ENCODE results near the gene RPL10.
A peak's percentile ranks its signal among the peaks of the same experiment; 100 is the strongest.

The RPL10 gene

GRCh38 chrX:154436374-154436982, 38.3 kb downstream of the RPL10 start:
- peak; percentile 89 for DNase-seq (ENCODE audit: low spot score)
- in situ Hi-C loops (cut with MboI; ENCODE audit: low pct_unique_long_range_greater_than_20kb, low sequenced_read_pairs, unreplicated experiment) = no loop called here
- TF ChIP-seq, protein P1, sequence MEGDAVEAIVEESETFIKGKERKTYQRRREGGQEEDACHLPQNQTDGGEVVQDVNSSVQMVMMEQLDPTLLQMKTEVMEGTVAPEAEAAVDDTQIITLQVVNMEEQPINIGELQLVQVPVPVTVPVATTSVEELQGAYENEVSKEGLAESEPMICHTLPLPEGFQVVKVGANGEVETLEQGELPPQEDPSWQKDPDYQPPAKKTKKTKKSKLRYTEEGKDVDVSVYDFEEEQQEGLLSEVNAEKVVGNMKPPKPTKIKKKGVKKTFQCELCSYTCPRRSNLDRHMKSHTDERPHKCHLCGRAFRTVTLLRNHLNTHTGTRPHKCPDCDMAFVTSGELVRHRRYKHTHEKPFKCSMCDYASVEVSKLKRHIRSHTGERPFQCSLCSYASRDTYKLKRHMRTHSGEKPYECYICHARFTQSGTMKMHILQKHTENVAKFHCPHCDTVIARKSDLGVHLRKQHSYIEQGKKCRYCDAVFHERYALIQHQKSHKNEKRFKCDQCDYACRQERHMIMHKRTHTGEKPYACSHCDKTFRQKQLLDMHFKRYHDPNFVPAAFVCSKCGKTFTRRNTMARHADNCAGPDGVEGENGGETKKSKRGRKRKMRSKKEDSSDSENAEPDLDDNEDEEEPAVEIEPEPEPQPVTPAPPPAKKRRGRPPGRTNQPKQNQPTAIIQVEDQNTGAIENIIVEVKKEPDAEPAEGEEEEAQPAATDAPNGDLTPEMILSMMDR (IDR thresholded peaks at IDR 0.05; ENCODE audit: extremely low read depth, insufficient read depth, missing control alignments) = no peak

DNA sequence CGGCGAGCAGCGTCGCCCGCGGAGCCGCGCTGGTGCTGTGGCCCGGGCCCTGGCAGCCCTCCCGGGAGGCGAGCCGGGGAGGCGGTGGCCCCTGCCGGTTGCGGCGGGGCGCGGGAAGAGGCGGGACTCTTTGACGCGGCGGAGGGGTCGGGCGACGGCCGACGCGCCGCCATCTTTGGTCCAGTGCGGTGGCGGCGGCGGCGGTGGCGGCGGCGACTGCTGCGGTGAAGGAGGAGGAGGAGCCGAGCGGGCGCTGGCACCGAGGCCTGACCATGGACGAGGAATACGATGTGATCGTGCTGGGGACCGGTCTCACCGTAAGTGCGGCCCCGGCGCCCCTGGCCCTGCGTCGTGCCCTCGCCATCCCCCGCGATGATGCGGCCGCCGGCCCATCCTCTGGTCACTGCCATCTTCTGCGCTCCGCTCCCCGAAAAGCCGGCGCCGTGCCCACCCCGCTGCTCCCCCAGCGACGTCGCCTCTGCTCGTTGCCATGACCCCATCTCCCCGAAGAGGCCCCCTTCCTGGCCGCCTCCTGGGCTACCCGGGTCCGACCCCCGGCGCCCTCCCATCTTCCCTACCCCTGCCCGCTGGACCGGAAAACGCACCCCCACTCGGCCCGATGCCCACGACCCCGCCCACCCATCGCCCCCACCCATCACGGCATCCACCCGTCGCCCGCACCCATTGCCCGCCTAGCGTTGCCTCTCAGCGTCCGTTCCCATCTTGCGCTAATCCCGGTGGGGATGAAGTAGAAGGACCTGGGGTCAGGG, 39.0 kb downstream of the RPL10 start, which contains the start of gene GDI1:
TSS of gene GDI1 (plus strand) at position 172 of the 770 bp plus-strand sequence. CDS start at position 273, 101 bp downstream.
- in situ Hi-C loops (cut with MboI; ENCODE audit: low pct_unique_long_range_greater_than_20kb, low sequenced_read_pairs, unreplicated experiment) = no loop called here
- peak; percentile 75 for DNase-seq (ENCODE audit: low spot score)
- TF ChIP-seq, protein P1 (IDR thresholded peaks at IDR 0.05; ENCODE audit: extremely low read depth, insufficient read depth, missing control alignments) = no peak

- in situ Hi-C loops (cut with MboI; ENCODE audit: low pct_unique_long_range_greater_than_20kb, low sequenced_read_pairs, unreplicated experiment) = no loop called here
- TF ChIP-seq, protein P1 (IDR thresholded peaks at IDR 0.05; ENCODE audit: extremely low read depth, insufficient read depth, missing control alignments) = no peak
- DNase-seq (ENCODE audit: low spot score) = no peak
These were observed 40.1 kb downstream of the RPL10 start for GRCh38 chrX:154437971-154438893.

DNA sequence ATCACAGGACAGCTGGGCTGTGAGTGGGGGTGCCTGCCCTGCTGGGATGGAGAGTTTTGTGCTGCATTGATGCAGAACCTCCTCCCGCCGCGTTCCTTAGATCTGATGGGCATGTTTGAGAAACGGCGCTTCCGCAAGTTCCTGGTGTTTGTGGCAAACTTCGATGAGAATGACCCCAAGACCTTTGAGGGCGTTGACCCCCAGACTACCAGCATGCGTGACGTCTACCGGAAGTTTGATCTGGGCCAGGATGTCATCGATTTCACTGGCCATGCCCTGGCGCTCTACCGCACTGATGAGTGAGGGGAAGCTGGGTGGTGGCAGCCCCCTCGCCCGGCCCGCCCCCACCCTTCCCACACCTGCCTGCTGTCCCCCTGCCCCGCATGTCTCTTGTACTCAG, 41.7 kb downstream of the RPL10 start:
- no peak for DNase-seq (ENCODE audit: low spot score)
- TF ChIP-seq, protein P1 (IDR thresholded peaks at IDR 0.05; ENCODE audit: extremely low read depth, insufficient read depth, missing control alignments) = no peak
- in situ Hi-C loops (cut with MboI; ENCODE audit: low pct_unique_long_range_greater_than_20kb, low sequenced_read_pairs, unreplicated experiment) = no loop called here

- TF ChIP-seq, protein P1 (IDR thresholded peaks at IDR 0.05; ENCODE audit: extremely low read depth, insufficient read depth, missing control alignments) = no peak
- no peak for DNase-seq (ENCODE audit: low spot score)
- in situ Hi-C loops (cut with MboI; ENCODE audit: low pct_unique_long_range_greater_than_20kb, low sequenced_read_pairs, unreplicated experiment) = no loop called here
These were observed 42.6 kb downstream of the RPL10 start for GRCh38 chrX:154440623-154441357.

DNA sequence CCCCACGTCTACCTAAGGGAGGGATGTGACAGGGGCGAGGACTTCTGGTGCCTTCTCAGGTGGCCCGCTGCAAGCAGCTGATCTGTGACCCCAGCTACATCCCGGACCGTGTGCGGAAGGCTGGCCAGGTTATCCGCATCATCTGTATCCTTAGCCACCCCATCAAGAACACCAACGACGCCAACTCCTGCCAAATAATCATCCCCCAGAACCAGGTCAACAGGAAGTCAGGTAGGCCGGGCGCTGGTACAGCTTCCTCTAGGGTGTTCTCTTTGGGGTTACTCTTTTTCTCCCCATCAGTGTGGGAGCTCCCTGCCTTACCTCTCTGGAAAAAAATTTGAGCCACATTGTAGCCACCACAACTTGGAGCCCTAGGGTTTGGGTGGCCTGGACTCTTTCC, 43.4 kb downstream of the RPL10 start:
- no peak for DNase-seq (ENCODE audit: low spot score)
- in situ Hi-C loops (cut with MboI; ENCODE audit: low pct_unique_long_range_greater_than_20kb, low sequenced_read_pairs, unreplicated experiment) = no loop called here
- TF ChIP-seq, protein P1 (IDR thresholded peaks at IDR 0.05; ENCODE audit: extremely low read depth, insufficient read depth, missing control alignments) = no peak

Measured in GM13977 (cell line).